Loucy (cell line): ENCODE results near the gene CAMK2A.

Source experiments
- H2AFZ ChIP-seq: fragments of 200-600 bp; sonication (generic); 2 replicates; pipeline ENCODE4 v1.6.0; 2016; ENCODE audit warnings: antibody characterized with exemption, mild to moderate bottlenecking, low read length, moderate library complexity
- H3F3A ChIP-seq: fragments of 200-600 bp; 2 replicates; pipeline ENCODE4 v1.6.0; 2016; ENCODE audit warnings: antibody characterized with exemption, low read depth, mild to moderate bottlenecking
- H3K27me3 ChIP-seq: fragments of 200-600 bp; sonication (generic); 2 replicates; pipeline ENCODE4 v1.6.1; 2014; ENCODE audit warnings: low read length, mild to moderate bottlenecking; ENCODE audit not compliant: insufficient read depth, poor library complexity, severe bottlenecking
- H3K36me3 ChIP-seq: fragments of 200-600 bp; sonication (generic); 2 replicates; pipeline ENCODE4 v1.6.1; 2016; ENCODE audit warnings: low read length; ENCODE audit not compliant: insufficient read depth
- H3K4me1 ChIP-seq: fragments of 200-600 bp; sonication (generic); 2 replicates; pipeline ENCODE4 v1.5.1; 2014; ENCODE audit warnings: low read length, mild to moderate bottlenecking; ENCODE audit not compliant: insufficient read depth, poor library complexity, severe bottlenecking
- H3K4me2 ChIP-seq: fragments of 200-600 bp; sonication (generic); 2 replicates; pipeline ENCODE4 v1.6.0; 2014; ENCODE audit warnings: antibody characterized with exemption, low read length, low read depth, mild to moderate bottlenecking; ENCODE audit not compliant: poor library complexity, severe bottlenecking
- H3K4me3 ChIP-seq: fragments of 200-600 bp; sonication (generic); 2 replicates; pipeline ENCODE4 v1.5.1; 2014; ENCODE audit warnings: low read length, mild to moderate bottlenecking, mixed read lengths; ENCODE audit not compliant: poor library complexity, severe bottlenecking
- H3K79me2 ChIP-seq: fragments of 200-600 bp; sonication (generic); 2 replicates; pipeline ENCODE4 v1.6.1; 2014; ENCODE audit warnings: low read length; ENCODE audit not compliant: insufficient read depth
- H3K9ac ChIP-seq: fragments of 200-600 bp; sonication (generic); 2 replicates; pipeline ENCODE4 v1.6.0; 2014; ENCODE audit warnings: mild to moderate bottlenecking, low read depth, low read length, moderate library complexity; ENCODE audit not compliant: poor library complexity, severe bottlenecking
- H3K9me2 ChIP-seq: fragments of 200-600 bp; sonication (generic); replicated peaks from 2 replicates; pipeline ENCODE4 v1.6.1; 2016; ENCODE audit warnings: low read depth, low read length, mixed read lengths
- H3K9me3 ChIP-seq: fragments of 200-600 bp; sonication (generic); 2 replicates; pipeline ENCODE4 v1.6.1; 2014; ENCODE audit warnings: mild to moderate bottlenecking, antibody characterized with exemption, low read length, low read depth; ENCODE audit not compliant: insufficient read depth
- H4K20me1 ChIP-seq: fragments of 200-600 bp; sonication (generic); 2 replicates; pipeline ENCODE4 v1.6.0; 2014; ENCODE audit warnings: antibody characterized with exemption, low read length, mild to moderate bottlenecking; ENCODE audit not compliant: insufficient read depth, poor library complexity, severe bottlenecking
- EZH2phosphoT487 ChIP-seq: fragments of 200-600 bp; IDR thresholded peaks from 2 replicates; pipeline ENCODE4 v1.6.1; 2018; ENCODE audit warnings: antibody characterized with exemption, mild to moderate bottlenecking, moderate library complexity, borderline replicate concordance
- TF ChIP-seq, protein P1 (sequence below): fragments of 200-600 bp; sonication (generic); conservative IDR thresholded peaks from 2 replicates; pipeline ENCODE4 v1.5.1; 2014; ENCODE audit warnings: mild to moderate bottlenecking, antibody characterized with exemption, low read length

The CAMK2A gene

DNA sequence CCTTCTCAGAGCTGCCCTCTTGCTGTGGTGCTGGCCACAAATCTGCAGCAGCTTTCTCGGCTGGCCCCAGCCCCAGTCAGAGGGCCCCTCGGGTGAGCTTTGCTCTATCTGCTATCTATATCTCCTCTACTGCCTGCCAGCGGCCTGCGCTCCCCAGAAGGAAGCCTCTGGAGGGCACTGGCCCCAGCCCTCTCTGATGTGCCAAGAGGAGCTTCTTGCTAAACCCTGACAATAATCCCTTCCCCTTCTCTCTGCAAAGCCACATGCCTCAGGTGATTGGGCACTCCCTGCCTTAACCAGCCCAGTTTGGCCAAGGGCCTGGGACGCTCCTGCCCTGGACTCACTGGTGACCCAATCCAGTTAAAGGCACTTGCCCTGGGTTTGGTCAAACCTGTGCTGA, 42.7 kb downstream of the CAMK2A start:
- TF ChIP-seq, protein P1, sequence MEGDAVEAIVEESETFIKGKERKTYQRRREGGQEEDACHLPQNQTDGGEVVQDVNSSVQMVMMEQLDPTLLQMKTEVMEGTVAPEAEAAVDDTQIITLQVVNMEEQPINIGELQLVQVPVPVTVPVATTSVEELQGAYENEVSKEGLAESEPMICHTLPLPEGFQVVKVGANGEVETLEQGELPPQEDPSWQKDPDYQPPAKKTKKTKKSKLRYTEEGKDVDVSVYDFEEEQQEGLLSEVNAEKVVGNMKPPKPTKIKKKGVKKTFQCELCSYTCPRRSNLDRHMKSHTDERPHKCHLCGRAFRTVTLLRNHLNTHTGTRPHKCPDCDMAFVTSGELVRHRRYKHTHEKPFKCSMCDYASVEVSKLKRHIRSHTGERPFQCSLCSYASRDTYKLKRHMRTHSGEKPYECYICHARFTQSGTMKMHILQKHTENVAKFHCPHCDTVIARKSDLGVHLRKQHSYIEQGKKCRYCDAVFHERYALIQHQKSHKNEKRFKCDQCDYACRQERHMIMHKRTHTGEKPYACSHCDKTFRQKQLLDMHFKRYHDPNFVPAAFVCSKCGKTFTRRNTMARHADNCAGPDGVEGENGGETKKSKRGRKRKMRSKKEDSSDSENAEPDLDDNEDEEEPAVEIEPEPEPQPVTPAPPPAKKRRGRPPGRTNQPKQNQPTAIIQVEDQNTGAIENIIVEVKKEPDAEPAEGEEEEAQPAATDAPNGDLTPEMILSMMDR = no peak
- no peak for TF ChIP-seq EZH2phosphoT487
- Histone ChIP-seq H3K4me1 (no peaks in the 10 kb centered on the region), H3K4me2 (no peak overlapping the region), H3K4me3 (no peak overlapping the region), H3K9ac (no peak overlapping the region), H4K20me1 (no peaks in the 10 kb centered on the region), H3F3A (no peaks in the 10 kb centered on the region), H3K36me3 (no peaks in the 10 kb centered on the region), H3K27me3 (no peaks in the 10 kb centered on the region), H3K9me2 (no peaks in the 10 kb centered on the region), H3K9me3 (no peaks in the 10 kb centered on the region), H3K79me2 (no peaks in the 10 kb centered on the region), H2AFZ (no peak overlapping the region)

DNA sequence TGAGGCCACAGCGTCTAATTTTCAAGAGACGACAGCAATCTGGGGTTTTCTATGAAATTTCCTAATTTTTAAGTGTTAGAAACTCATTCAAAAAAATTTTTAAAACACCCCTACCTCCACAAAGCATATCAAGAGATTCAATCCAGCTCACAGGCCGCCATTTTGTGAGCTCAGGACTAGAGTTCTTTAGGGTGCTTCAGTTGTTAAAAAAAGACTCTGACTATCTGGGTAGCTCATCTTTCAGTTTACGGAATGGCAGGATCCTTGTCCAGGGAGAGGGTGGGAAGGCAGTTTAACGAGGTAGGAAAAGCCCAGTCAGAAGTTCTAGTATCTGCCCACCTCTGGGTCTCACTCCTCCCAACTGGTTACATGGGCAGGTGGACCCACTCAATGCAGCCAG, 43.1 kb downstream of the CAMK2A start:
- no peak overlapping the region for H3K9ac ChIP-seq
- H4K20me1 ChIP-seq = no peaks in the 10 kb centered on the region
- H3K79me2 ChIP-seq = no peaks in the 10 kb centered on the region
- no peak overlapping the region for H3K4me2 ChIP-seq
- no peaks in the 10 kb centered on the region for H3K36me3 ChIP-seq
- H2AFZ ChIP-seq = no peak overlapping the region
- no peak for TF ChIP-seq EZH2phosphoT487
- TF ChIP-seq, protein P1 = no peak
- H3F3A ChIP-seq = no peaks in the 10 kb centered on the region
- H3K9me2 ChIP-seq = no peaks in the 10 kb centered on the region
- no peaks in the 10 kb centered on the region for H3K4me1 ChIP-seq
- H3K27me3 ChIP-seq = no peaks in the 10 kb centered on the region
- H3K4me3 ChIP-seq = no peak overlapping the region
- H3K9me3 ChIP-seq = no peaks in the 10 kb centered on the region

DNA sequence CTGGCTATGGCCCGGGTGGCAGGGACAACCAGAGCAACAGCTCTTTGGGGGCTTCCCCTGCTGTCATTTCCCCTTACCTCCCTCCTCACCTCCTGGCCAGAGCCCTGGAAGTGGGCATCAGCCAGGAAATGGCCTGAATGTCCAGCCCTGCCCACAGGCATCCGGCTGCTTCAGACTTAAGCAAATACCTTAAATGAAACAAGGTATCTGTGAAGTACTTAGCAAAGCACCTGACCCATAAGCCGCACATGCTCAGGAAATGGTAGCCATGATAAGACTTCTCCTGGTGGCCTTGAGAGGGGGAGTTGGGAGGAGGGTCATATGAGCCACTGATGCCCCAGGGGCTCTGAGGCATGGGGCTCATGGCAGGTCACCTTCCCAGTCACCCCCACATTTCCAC, 43.8 kb downstream of the CAMK2A start:
- H3K27me3 ChIP-seq = no peaks in the 10 kb centered on the region
- H3K9ac ChIP-seq = no peak overlapping the region
- H3F3A ChIP-seq = no peaks in the 10 kb centered on the region
- H2AFZ ChIP-seq = no peak overlapping the region
- H3K9me2 ChIP-seq = no peaks in the 10 kb centered on the region
- H3K4me3 ChIP-seq = no peak overlapping the region
- no peaks in the 10 kb centered on the region for H3K9me3 ChIP-seq
- no peaks in the 10 kb centered on the region for H3K36me3 ChIP-seq
- H3K4me1 ChIP-seq = no peaks in the 10 kb centered on the region
- no peak overlapping the region for H3K4me2 ChIP-seq
- TF ChIP-seq, protein P1 = no peak
- no peak for TF ChIP-seq EZH2phosphoT487
- no peaks in the 10 kb centered on the region for H4K20me1 ChIP-seq
- H3K79me2 ChIP-seq = no peaks in the 10 kb centered on the region
